Right lobe of liver (tissue), 4 donors: ENCODE results near the gene TNFSF13.

Experiments
- CTCF ChIP-seq, 4 donors: fragments of 200-600 bp in 3 of 4; fragments of 450-650 bp in 1 of 4; IDR thresholded peaks; one replicate each; pipeline versions ENCODE4 v1.5.1 to v1.8.0; 2016 to 2022; ENCODE audit warnings: antibody characterized with exemption in 4 of 4, mild to moderate bottlenecking in 2 of 4
- POLR2A ChIP-seq: fragments of 450-650 bp; IDR thresholded peaks from one replicate; pipeline ENCODE4 v1.6.1; 2017; ENCODE audit warnings: antibody characterized with exemption, mild to moderate bottlenecking
- donor health status: DM: no; HTN: no; CAD: no.
- donor health status: DM: no; HTN: no; CAD: no.
- donor health status: DM: no; HTN: yes; CAD: no.

- TF ChIP-seq CTCF (IDR thresholded peaks at IDR 0.05) (no peak), POLR2A (no peak)
Observed at GRCh38 chr17:7538891-7539545, 19.5 kb upstream of the TNFSF13 start.
